ENCODE measurements around the gene CDK6.

CDK6 gene

GRCh38 chr7:92625617-92626016 is 210.8 kb downstream of the CDK6 start:
- Histone ChIP-seq H3K4me2 (ENCODE audit: low read length) (no peak overlapping the region), H3K4me1 (ENCODE audit: insufficient read depth, low read length, severe bottlenecking) (peaks cover 19% of the 10 kb centered on the region), H3K4me3 (ENCODE audit: low read depth, low read length, poor library complexity, severe bottlenecking) (no peak overlapping the region), H4K20me1 (ENCODE audit: insufficient read depth, low read length) (no peaks in the 10 kb centered on the region), H3K27me3 (ENCODE audit: insufficient read depth, low read length) (no peaks in the 10 kb centered on the region), H2AFZ (ENCODE audit: low read length) (no peak overlapping the region), H3K79me2 (ENCODE audit: insufficient read depth, low read length) (no peaks in the 10 kb centered on the region), H3K27ac (ENCODE audit: low read depth, low read length, poor library complexity, severe bottlenecking) (no peak overlapping the region), H3K36me3 (ENCODE audit: insufficient read depth, low read length) (peaks cover 18% of the 10 kb centered on the region; the same call in 1 of the 2 replicates), H3K9me3 (ENCODE audit: low read length) (peaks cover 5% of the 10 kb centered on the region), H3K9me2 (ENCODE audit: low read depth, low read length) (no peaks in the 10 kb centered on the region), H3F3A (ENCODE audit: insufficient read depth, low read length) (no peaks in the 10 kb centered on the region), H3K9ac (ENCODE audit: low read length) (no peak overlapping the region)
- TF ChIP-seq EZH2 (IDR thresholded peaks at IDR 0.05; ENCODE audit: borderline replicate concordance, low read length) (no peak), CTCF (IDR thresholded peaks at IDR 0.05; ENCODE audit: low read length) (no peak)

GRCh38 chr7:92624298-92624996 is 211.9 kb downstream of the CDK6 start:
- no peak overlapping the region for H3K27ac ChIP-seq (ENCODE audit: low read depth, low read length, poor library complexity, severe bottlenecking)
- no peaks in the 10 kb centered on the region for H3K9me2 ChIP-seq (ENCODE audit: low read depth, low read length)
- peaks cover 19% of the 10 kb centered on the region for H3K4me1 ChIP-seq (ENCODE audit: insufficient read depth, low read length, severe bottlenecking)
- no peaks in the 10 kb centered on the region for H3F3A ChIP-seq (ENCODE audit: insufficient read depth, low read length)
- H3K36me3 ChIP-seq (ENCODE audit: insufficient read depth, low read length) = peaks cover 18% of the 10 kb centered on the region
- H2AFZ ChIP-seq (ENCODE audit: low read length) = no peak overlapping the region
- no peak overlapping the region for H3K4me2 ChIP-seq (ENCODE audit: low read length)
- H3K27me3 ChIP-seq (ENCODE audit: insufficient read depth, low read length) = no peaks in the 10 kb centered on the region
- TF ChIP-seq CTCF (IDR thresholded peaks at IDR 0.05; ENCODE audit: low read length) = no peak
- no peak for TF ChIP-seq EZH2 (IDR thresholded peaks at IDR 0.05; ENCODE audit: borderline replicate concordance, low read length)
- H4K20me1 ChIP-seq (ENCODE audit: insufficient read depth, low read length) = no peaks in the 10 kb centered on the region
- peaks cover 5% of the 10 kb centered on the region for H3K9me3 ChIP-seq (ENCODE audit: low read length)
- H3K9ac ChIP-seq (ENCODE audit: low read length) = no peak overlapping the region
- no peak overlapping the region for H3K4me3 ChIP-seq (ENCODE audit: low read depth, low read length, poor library complexity, severe bottlenecking)
- H3K79me2 ChIP-seq (ENCODE audit: insufficient read depth, low read length) = no peaks in the 10 kb centered on the region

GRCh38 chr7:92623544-92623943 is 212.8 kb downstream of the CDK6 start:
- H3K9me3 ChIP-seq (ENCODE audit: low read length) = peaks cover 5% of the 10 kb centered on the region
- H3K4me1 ChIP-seq (ENCODE audit: insufficient read depth, low read length, severe bottlenecking) = peaks cover 19% of the 10 kb centered on the region
- H3K36me3 ChIP-seq (ENCODE audit: insufficient read depth, low read length) = peaks cover 15% of the 10 kb centered on the region
- no peaks in the 10 kb centered on the region for H4K20me1 ChIP-seq (ENCODE audit: insufficient read depth, low read length)
- H3K4me2 ChIP-seq (ENCODE audit: low read length) = no peak overlapping the region
- no peak overlapping the region for H3K9ac ChIP-seq (ENCODE audit: low read length)
- no peak overlapping the region for H2AFZ ChIP-seq (ENCODE audit: low read length)
- H3F3A ChIP-seq (ENCODE audit: insufficient read depth, low read length) = no peaks in the 10 kb centered on the region
- no peak overlapping the region for H3K4me3 ChIP-seq (ENCODE audit: low read depth, low read length, poor library complexity, severe bottlenecking)
- no peaks in the 10 kb centered on the region for H3K9me2 ChIP-seq (ENCODE audit: low read depth, low read length)
- no peaks in the 10 kb centered on the region for H3K27me3 ChIP-seq (ENCODE audit: insufficient read depth, low read length)
- no peak overlapping the region for H3K27ac ChIP-seq (ENCODE audit: low read depth, low read length, poor library complexity, severe bottlenecking)
- TF ChIP-seq CTCF (IDR thresholded peaks at IDR 0.05; ENCODE audit: low read length) (no peak), EZH2 (IDR thresholded peaks at IDR 0.05; ENCODE audit: borderline replicate concordance, low read length) (no peak)
- no peaks in the 10 kb centered on the region for H3K79me2 ChIP-seq (ENCODE audit: insufficient read depth, low read length)

Data from OCI-LY1 (cell line).